Ammon's horn (tissue), 1 donor: ENCODE measurements around the gene FAF1.

ENCODE experiments used
- DNase-seq: peaks from one replicate; pipeline ENCODE4 v3.0.0-alpha.2; 2016; ENCODE audit warnings: low spot score

FAF1 gene

GRCh38 chr1:50978144-50978851 lies 18.2 kb upstream of the FAF1 start:
- DNase-seq: peak; percentile 67

GRCh38 chr1:50977575-50978143 lies 17.6 kb upstream of the FAF1 start:
- DNase-seq: peak; percentile 54

GRCh38 chr1:50976890-50977574 lies 17.0 kb upstream of the FAF1 start:
- DNase-seq: peak; percentile 30

- peak; percentile 41 for DNase-seq
These were observed 16.2 kb upstream of the FAF1 start for GRCh38 chr1:50976111-50976889.

GRCh38 chr1:50975436-50975835 lies 15.4 kb upstream of the FAF1 start:
- DNase-seq: no peak

- DNase-seq: no peak
These were observed 14.5 kb upstream of the FAF1 start for GRCh38 chr1:50974618-50974935.

- DNase-seq: peak; percentile 25
These were observed 14.0 kb upstream of the FAF1 start for GRCh38 chr1:50973875-50974617.

GRCh38 chr1:50973255-50973654 lies 13.2 kb upstream of the FAF1 start:
- no peak for DNase-seq

- no peak for DNase-seq
These were observed 12.7 kb upstream of the FAF1 start for GRCh38 chr1:50972766-50973165.

GRCh38 chr1:50971748-50972305 lies 11.8 kb upstream of the FAF1 start:
- no peak for DNase-seq

- DNase-seq: peak; percentile 3
These were observed 11.0 kb upstream of the FAF1 start for GRCh38 chr1:50970931-50971582.

- no peak for DNase-seq
These were observed 10.4 kb upstream of the FAF1 start for GRCh38 chr1:50970509-50970887.

GRCh38 chr1:50969611-50970508 lies 9.8 kb upstream of the FAF1 start, which contains the start of gene CDKN2C:
CDKN2C (plus strand) TSS chr1:50970245; CDS start chr1:50970369, 124 bp downstream.
- DNase-seq: peak; percentile 84

- DNase-seq: peak; percentile 67
These were observed 8.9 kb upstream of the FAF1 start for GRCh38 chr1:50968821-50969610.

GRCh38 chr1:50968158-50968820 lies 8.2 kb upstream of the FAF1 start:
- DNase-seq: peak; percentile 92

GRCh38 chr1:50967416-50968157 lies 7.5 kb upstream of the FAF1 start:
- DNase-seq: peak; percentile 7

- no peak for DNase-seq
These were observed 6.9 kb upstream of the FAF1 start for GRCh38 chr1:50966991-50967390.

- no peak for DNase-seq
These were observed 4.8 kb upstream of the FAF1 start for GRCh38 chr1:50964863-50965262.
